Lung (tissue), 12 donors: ENCODE measurements around the gene ATP5PO. TPM values are rescaled to one million over a fixed set of nuclear protein-coding genes. Genes with fewer than 3 reads are reported as not detected.
"Not testable (repeated sequence)": the region's sequence is repeated elsewhere in the genome, so short reads cannot be mapped to it uniquely, and the experiment has no call there.

ENCODE experiments used
- ATAC-seq: fragments of 200-7000 bp; cut with Tn5 transposase; one replicate; pipeline ENCODE4 v1.9.1; 2020; ENCODE audit warnings: moderate number of reproducible peaks; ENCODE audit not compliant: insufficient read depth, low FRiP score
- DNase-seq, 3 donors: peaks; one replicate each; pipeline ENCODE4 v3.0.0-alpha.2; 2013 to 2017
- H3K27ac ChIP-seq, 2 donors: one replicate each; pipeline ENCODE4 v1.5.1; 2013; ENCODE audit warnings: mild to moderate bottlenecking in 2 of 2, moderate library complexity in 2 of 2, control low read depth in 1 of 2, inconsistent platforms in 1 of 2, low read depth in 1 of 2, low read length in 1 of 2
- H3K27me3 ChIP-seq, 3 donors: one replicate each; pipeline ENCODE4 v1.5.1; 2013; ENCODE audit warnings: low read length in 2 of 3; ENCODE audit not compliant: control insufficient read depth in 3 of 3, insufficient read depth in 3 of 3
- H3K36me3 ChIP-seq, 4 donors: one replicate each; pipeline ENCODE4 v1.5.1; 2013; ENCODE audit warnings: low read length in 4 of 4, mild to moderate bottlenecking in 1 of 4, moderate library complexity in 1 of 4; ENCODE audit not compliant: control insufficient read depth in 4 of 4, insufficient read depth in 4 of 4
- H3K4me1 ChIP-seq, 5 donors: one replicate each; pipeline ENCODE4 v1.5.1; 2013; ENCODE audit warnings: low read length in 5 of 5, mild to moderate bottlenecking in 2 of 5, moderate library complexity in 1 of 5; ENCODE audit not compliant: control insufficient read depth in 5 of 5, insufficient read depth in 5 of 5
- H3K4me3 ChIP-seq: one replicate; pipeline ENCODE4 v1.5.1; 2013; ENCODE audit warnings: mild to moderate bottlenecking, control low read depth, moderate library complexity
- H3K9ac ChIP-seq, 2 donors: one replicate each; pipeline ENCODE4 v1.5.1; 2013; ENCODE audit warnings: low read length in 2 of 2, control low read depth in 1 of 2; ENCODE audit not compliant: insufficient read depth in 1 of 2
- H3K9me3 ChIP-seq, 4 donors: one replicate each; pipeline ENCODE4 v1.5.1; 2013; ENCODE audit warnings: low read length in 3 of 4, mild to moderate bottlenecking in 1 of 4, moderate library complexity in 1 of 4; ENCODE audit not compliant: control insufficient read depth in 4 of 4, insufficient read depth in 3 of 4
- WGBS, 2 donors: extraction: QIAGEN DNeasy Blood & Tissue Kit; methylation state at CpG; one replicate each; pipeline ENCODE4 v1.1.7; 2013; 5-methylcytosine and 5-hydroxymethylcytosine counted together
- polyA plus RNA-seq, 2 donors: library from polyadenylated mRNA; stranded (reverse); fragments of 200-250 nt; gene quantifications; one replicate each; pipeline ENCODE4 v1.2.1, GENCODE V29; 2013
- total RNA-seq, 2 donors: library from RNA; depleted of rRNA in 1 of 2; stranded (reverse); fragments of >200 nt in 1 of 2; gene quantifications; one replicate each; pipeline ENCODE4 v1.2.1, GENCODE V29; 2014 to 2021
- TF ChIP-seq, protein P1 (sequence below): IDR thresholded peaks from 2 replicates; pipeline ENCODE4 v1.5.1; 2012; ENCODE audit warnings: mild to moderate bottlenecking; ENCODE audit errors: control extremely low read depth, extremely low read depth
- donor health status: control.
- donor health status: control.
- donor health status: Bipolar disorder and iron deficiency.
- donor health status: healthy.
- donor health status: DM: yes; HTN: yes; CAD: no.

ATP5PO gene
- total and polyA plus RNA-seq, 4 donors: 146 to 287 (median 175) TPM

DNA sequence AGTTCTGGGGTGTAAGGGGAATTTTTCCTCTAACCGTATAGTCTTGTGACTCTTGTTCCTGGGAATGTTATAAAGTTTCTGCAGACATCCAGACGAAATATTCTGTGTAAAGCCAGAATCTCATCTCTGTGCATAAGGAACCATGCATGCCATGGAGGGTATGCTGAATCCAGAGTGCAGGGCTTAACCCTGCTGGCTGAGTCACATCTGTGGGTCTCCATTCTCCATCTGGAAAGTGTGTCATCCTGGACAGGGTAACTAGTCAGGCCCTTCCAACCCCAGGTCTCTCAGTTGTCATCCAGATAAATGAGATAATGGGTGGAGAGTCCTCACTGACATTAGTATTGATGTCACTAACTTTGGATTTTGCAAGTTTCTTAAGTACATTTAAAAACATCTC, 48.8 kb downstream of the ATP5PO start:
- no peaks in the 10 kb centered on the region for H3K9me3 ChIP-seq
- H3K27me3 ChIP-seq: no peaks in the 10 kb centered on the region
- H3K27ac ChIP-seq: no peak overlapping the region
- TF ChIP-seq, protein P1, sequence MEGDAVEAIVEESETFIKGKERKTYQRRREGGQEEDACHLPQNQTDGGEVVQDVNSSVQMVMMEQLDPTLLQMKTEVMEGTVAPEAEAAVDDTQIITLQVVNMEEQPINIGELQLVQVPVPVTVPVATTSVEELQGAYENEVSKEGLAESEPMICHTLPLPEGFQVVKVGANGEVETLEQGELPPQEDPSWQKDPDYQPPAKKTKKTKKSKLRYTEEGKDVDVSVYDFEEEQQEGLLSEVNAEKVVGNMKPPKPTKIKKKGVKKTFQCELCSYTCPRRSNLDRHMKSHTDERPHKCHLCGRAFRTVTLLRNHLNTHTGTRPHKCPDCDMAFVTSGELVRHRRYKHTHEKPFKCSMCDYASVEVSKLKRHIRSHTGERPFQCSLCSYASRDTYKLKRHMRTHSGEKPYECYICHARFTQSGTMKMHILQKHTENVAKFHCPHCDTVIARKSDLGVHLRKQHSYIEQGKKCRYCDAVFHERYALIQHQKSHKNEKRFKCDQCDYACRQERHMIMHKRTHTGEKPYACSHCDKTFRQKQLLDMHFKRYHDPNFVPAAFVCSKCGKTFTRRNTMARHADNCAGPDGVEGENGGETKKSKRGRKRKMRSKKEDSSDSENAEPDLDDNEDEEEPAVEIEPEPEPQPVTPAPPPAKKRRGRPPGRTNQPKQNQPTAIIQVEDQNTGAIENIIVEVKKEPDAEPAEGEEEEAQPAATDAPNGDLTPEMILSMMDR: no peak
- no peaks in the 10 kb centered on the region for H3K36me3 ChIP-seq
- no peak overlapping the region for H3K4me3 ChIP-seq
- H3K9ac ChIP-seq: no peak overlapping the region
- WGBS, 2 donors: 87 to 95% methylated on average over 2 of the region's 2 CpGs
- no peak for DNase-seq
- no peak for ATAC-seq
- no peaks in the 10 kb centered on the region for H3K4me1 ChIP-seq

DNA sequence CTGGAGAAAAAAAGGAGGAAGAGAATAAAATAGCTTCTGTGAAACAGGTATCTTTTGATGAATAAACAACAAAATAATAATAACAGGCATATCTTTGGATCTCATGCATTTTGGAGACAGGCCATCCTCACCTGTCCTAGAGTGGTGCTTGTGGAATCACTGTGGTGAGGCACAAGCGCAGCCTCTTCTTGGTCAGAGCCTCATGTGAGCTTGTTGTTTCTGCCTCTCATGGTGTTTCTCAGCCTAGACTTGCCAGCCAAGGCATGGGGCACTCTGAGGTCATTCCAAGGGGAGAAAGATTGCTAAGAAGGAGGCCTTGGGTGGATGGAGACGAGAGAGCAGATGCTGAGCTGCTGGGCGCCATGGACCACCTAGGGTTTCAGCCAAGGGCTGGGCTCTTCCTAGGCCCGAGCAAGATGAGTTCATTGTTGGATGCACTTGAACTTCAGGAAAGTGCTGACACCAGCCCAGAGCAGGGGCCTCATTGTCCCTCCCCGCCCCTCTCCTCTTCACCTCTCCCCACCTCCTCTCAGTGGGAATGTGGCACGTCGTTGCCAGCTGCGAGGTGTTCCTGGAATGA, 49.5 kb downstream of the ATP5PO start:
- no peak overlapping the region for H3K9ac ChIP-seq
- TF ChIP-seq, protein P1: no peak
- H3K4me1 ChIP-seq: no peaks in the 10 kb centered on the region
- H3K4me3 ChIP-seq: no peak overlapping the region
- H3K27ac ChIP-seq: no peak overlapping the region
- H3K9me3 ChIP-seq: no peaks in the 10 kb centered on the region
- no peaks in the 10 kb centered on the region for H3K27me3 ChIP-seq
- DNase-seq (no peak), ATAC-seq (no peak)
- WGBS, 2 donors: 86 to 91% methylated on average over 8 of the region's 8 CpGs
- H3K36me3 ChIP-seq: no peaks in the 10 kb centered on the region

DNA sequence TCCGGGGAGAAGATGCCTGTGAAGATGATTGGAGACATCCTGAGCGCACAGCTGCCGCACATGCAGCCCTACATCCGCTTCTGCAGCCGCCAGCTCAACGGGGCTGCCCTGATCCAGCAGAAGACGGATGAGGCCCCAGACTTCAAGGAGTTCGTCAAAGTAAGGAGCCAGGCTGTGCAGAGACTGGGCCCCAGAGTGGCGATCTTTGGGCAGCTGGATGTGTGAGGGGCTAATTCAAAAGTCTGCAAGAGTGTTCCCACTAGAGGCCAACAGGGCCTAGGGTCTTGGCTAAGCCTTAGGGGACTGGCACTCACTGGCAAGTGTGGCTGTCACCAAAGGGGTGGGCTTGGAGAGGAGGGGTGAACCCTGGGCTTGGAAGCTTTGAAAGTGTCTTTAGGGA, 50.4 kb downstream of the ATP5PO start:
- H3K27me3 ChIP-seq: no peaks in the 10 kb centered on the region
- TF ChIP-seq, protein P1: no peak
- H3K4me3 ChIP-seq: no peak overlapping the region
- H3K36me3 ChIP-seq: no peaks in the 10 kb centered on the region
- no peak overlapping the region for H3K27ac ChIP-seq
- H3K9ac ChIP-seq: no peak overlapping the region
- DNase-seq (no peak), ATAC-seq (no peak)
- H3K9me3 ChIP-seq: no peaks in the 10 kb centered on the region
- 88 to 93% methylated on average over 9 of the region's 9 CpGs for WGBS, 2 donors
- no peaks in the 10 kb centered on the region for H3K4me1 ChIP-seq

GRCh38 chr21:33864150-33864549, 51.5 kb downstream of the ATP5PO start:
- no peak for ATAC-seq

DNA sequence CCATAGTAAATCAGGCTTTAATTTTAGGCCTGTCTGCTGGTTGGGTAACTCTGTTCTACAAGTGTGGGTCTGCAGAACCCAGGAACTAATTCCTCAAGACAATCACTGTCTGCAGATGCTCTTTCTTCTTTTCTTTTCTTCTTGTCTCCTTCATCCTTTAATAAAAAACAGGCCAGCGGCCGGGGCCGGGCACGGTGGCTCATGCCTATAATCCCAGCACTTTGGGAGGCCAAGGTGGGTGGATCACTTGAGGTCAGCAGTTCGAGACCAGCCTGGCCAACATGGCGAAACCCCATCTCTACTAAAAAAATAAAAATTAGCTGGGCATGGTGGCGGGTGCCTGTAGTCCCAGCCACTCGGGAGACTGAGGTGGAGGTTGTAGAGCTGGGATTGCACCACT, 52.4 kb downstream of the ATP5PO start:
- H3K27me3 ChIP-seq, H3K27ac ChIP-seq, H3K4me3 ChIP-seq, H3K36me3 ChIP-seq, ATAC-seq, H3K9ac ChIP-seq, DNase-seq, H3K4me1 ChIP-seq, H3K9me3 ChIP-seq: not testable (repeated sequence)
- 95 to 97% methylated on average over 8 of the region's 8 CpGs for WGBS, 2 donors

More at GRCh38 chr21:33864150-33864549, 51.5 kb downstream of the ATP5PO start:
- H3K4me3 ChIP-seq: no peak overlapping the region
- H3K9me3 ChIP-seq: no peaks in the 10 kb centered on the region
- no peak overlapping the region for H3K9ac ChIP-seq
- DNase-seq: no peak
- H3K27me3 ChIP-seq: no peaks in the 10 kb centered on the region
- TF ChIP-seq, protein P1: no peak
- H3K36me3 ChIP-seq: no peaks in the 10 kb centered on the region
- H3K4me1 ChIP-seq: no peaks in the 10 kb centered on the region
- WGBS, 2 donors: 83 to 93% methylated on average over 1 of the region's 1 CpG
- H3K27ac ChIP-seq: no peak overlapping the region
